ENCODE measurements around the gene BLVRB.

GRCh38 chr19:40412866-40413265, 52.7 kb downstream of the BLVRB start:
- TF ChIP-seq POLR2A (IDR thresholded peaks at IDR 0.05) (no peak), CTCF (IDR thresholded peaks at IDR 0.05) (no peak)

Measured in breast epithelium (tissue), 3 donors.